Measurements from ENCODE around the gene BRINP2.

BRINP2 gene

DNA sequence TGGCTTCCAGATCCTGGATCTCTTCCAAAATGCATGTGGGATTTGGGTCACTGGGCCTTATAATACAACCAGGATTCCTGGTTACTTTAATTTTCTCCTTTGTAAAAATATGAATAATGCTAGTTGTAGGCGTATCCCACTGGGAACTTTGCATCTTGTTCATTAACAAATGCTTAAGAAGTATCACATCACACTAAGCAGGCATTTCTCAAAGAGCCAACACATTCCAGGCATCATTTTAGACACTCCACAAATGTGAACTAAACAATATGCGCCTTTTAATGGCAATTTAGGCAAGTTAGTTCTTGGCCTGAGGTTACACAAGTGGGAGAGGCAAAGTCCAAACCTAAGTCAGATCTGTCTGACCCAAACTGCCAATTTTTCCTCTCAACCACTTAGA lies 15.9 kb downstream of the BRINP2 start:
- in situ Hi-C loops (cut with HindIII; ENCODE audit: low sequenced_read_pairs): no loop called here
- no peak overlapping the region for H3K4me3 ChIP-seq (ENCODE audit: low read depth, low read length)
- TF ChIP-seq, protein P1, sequence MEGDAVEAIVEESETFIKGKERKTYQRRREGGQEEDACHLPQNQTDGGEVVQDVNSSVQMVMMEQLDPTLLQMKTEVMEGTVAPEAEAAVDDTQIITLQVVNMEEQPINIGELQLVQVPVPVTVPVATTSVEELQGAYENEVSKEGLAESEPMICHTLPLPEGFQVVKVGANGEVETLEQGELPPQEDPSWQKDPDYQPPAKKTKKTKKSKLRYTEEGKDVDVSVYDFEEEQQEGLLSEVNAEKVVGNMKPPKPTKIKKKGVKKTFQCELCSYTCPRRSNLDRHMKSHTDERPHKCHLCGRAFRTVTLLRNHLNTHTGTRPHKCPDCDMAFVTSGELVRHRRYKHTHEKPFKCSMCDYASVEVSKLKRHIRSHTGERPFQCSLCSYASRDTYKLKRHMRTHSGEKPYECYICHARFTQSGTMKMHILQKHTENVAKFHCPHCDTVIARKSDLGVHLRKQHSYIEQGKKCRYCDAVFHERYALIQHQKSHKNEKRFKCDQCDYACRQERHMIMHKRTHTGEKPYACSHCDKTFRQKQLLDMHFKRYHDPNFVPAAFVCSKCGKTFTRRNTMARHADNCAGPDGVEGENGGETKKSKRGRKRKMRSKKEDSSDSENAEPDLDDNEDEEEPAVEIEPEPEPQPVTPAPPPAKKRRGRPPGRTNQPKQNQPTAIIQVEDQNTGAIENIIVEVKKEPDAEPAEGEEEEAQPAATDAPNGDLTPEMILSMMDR (IDR thresholded peaks at IDR 0.05; ENCODE audit: low read depth, low read length, missing control alignments): no peak
- no peak for DNase-seq (ENCODE audit: low read depth)

- H3K4me3 ChIP-seq (ENCODE audit: low read depth, low read length): no peak overlapping the region
- in situ Hi-C loops (cut with HindIII; ENCODE audit: low sequenced_read_pairs): no loop called here
- DNase-seq (ENCODE audit: low read depth): no peak
- TF ChIP-seq, protein P1 (IDR thresholded peaks at IDR 0.05; ENCODE audit: low read depth, low read length, missing control alignments): no peak
These were observed 19.7 kb downstream of the BRINP2 start for GRCh38 chr1:177190308-177190970.

GRCh38 chr1:177198243-177198642 lies 27.5 kb downstream of the BRINP2 start:
- in situ Hi-C loops (cut with HindIII; ENCODE audit: low sequenced_read_pairs): loop anchor here (5.0 kb wide), 1 partner anchor 54 kb away; no protein-coding TSS in a partner anchor
- no peak for DNase-seq (ENCODE audit: low read depth)
- H3K4me3 ChIP-seq (ENCODE audit: low read depth, low read length): no peak overlapping the region
- TF ChIP-seq, protein P1 (IDR thresholded peaks at IDR 0.05; ENCODE audit: low read depth, low read length, missing control alignments): no peak

DNA sequence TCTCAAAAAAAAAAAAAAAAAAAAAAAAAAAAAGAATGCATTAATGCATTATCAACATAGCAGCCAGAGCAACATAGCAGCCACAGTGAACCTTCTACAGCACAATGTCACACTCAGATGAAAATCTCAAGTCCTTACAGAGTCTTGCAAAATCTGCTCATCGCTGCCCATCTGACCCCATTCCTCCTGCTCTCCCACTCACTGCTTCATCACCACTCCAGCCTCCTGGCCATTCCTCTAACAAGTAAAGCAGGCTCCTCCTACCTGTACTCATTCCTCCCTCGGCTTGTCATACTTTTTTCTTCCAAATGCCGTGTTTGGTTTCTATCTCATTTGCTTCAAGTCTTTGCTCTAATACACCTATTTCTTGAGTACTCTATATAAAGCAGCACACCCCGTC lies 29.5 kb downstream of the BRINP2 start:
- in situ Hi-C loops (cut with HindIII; ENCODE audit: low sequenced_read_pairs): no loop called here
- no peak for DNase-seq (ENCODE audit: low read depth)
- H3K4me3 ChIP-seq (ENCODE audit: low read depth, low read length): no peak overlapping the region
- TF ChIP-seq, protein P1 (IDR thresholded peaks at IDR 0.05; ENCODE audit: low read depth, low read length, missing control alignments): no peak

- no peak for DNase-seq (ENCODE audit: low read depth)
- in situ Hi-C loops (cut with HindIII; ENCODE audit: low sequenced_read_pairs): no loop called here
- TF ChIP-seq, protein P1 (IDR thresholded peaks at IDR 0.05; ENCODE audit: low read depth, low read length, missing control alignments): no peak
- H3K4me3 ChIP-seq (ENCODE audit: low read depth, low read length): no peak overlapping the region
These were observed 36.1 kb downstream of the BRINP2 start for GRCh38 chr1:177206831-177207355.

- in situ Hi-C loops (cut with HindIII; ENCODE audit: low sequenced_read_pairs): no loop called here
These were observed 38.2 kb downstream of the BRINP2 start for GRCh38 chr1:177208920-177209319.

More at GRCh38 chr1:177208920-177209319, 38.2 kb downstream of the BRINP2 start:
- no peak overlapping the region for H3K4me3 ChIP-seq (ENCODE audit: low read depth, low read length)
- TF ChIP-seq, protein P1 (IDR thresholded peaks at IDR 0.05; ENCODE audit: low read depth, low read length, missing control alignments): no peak
- DNase-seq (ENCODE audit: low read depth): no peak
